ENCODE measurements around the gene BPIFB6.
A peak's percentile ranks its signal among the peaks of the same experiment; 100 is the strongest.
"Not testable (repeated sequence)": the region's sequence is repeated elsewhere in the genome, so short reads cannot be mapped to it uniquely, and the experiment has no call there.

Gene BPIFB6

DNA sequence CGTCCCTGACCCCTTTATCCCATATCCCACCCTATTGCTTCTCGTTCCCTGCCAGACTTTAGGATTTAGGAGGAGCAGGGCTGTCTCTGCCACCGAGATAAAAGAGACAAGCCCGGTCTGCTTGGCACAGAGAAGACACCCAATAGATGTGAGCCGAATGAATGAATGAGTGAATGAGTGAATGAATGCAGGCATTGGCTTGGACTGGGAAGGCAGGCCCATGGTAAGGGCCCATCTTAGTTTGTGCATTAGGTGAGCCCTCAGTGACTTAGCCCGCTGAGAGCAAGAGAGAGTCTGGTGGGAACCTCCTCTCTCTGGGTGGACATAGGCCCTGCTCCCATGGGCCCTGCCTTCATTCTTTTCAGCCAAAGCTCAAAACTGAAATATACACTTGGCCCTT, 879 bp upstream of the BPIFB6 start:
- no peak for DNase-seq (ENCODE audit: low spot score)

DNA sequence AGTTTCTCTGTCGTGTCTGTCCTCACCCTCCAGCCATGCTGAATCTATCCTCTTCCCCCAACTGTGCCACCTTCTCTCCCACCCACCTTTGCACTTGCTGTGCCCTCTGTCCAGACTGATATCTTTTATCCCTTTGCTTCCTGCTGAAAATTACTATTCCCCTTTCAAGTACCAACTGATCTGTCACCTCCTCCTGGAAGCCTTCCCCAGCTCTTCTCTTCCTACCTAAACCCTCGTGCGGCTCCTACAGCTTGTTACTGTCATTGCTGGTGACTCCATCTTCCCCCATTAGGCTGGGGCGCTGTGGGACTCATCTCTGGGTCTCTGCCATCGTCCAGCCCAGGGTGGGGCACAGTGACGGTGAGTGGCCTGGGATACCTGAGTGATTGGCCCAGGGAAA, 1.1 kb downstream of the BPIFB6 start:
- DNase-seq (ENCODE audit: low spot score), result no peak

DNA sequence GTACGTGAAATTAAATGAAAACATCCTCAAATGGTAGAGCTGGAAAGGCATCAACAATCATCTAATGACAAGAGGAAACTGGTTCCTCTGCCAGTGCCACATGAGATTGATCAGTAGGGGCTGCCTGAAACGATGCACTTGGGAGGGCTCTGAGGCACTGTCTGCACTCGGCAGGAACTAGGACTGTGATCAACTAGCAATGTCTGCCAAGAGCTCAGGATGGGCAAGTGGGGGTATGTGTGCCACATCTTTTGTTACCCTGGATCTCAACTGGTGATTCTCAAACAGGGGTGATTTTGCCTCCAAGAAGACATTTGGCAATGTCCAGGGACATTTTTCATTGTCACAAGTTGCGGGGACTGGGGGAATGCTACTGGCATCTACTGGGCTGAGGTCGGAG, 1.9 kb downstream of the BPIFB6 start:
- no peak for DNase-seq (ENCODE audit: low spot score)

DNA sequence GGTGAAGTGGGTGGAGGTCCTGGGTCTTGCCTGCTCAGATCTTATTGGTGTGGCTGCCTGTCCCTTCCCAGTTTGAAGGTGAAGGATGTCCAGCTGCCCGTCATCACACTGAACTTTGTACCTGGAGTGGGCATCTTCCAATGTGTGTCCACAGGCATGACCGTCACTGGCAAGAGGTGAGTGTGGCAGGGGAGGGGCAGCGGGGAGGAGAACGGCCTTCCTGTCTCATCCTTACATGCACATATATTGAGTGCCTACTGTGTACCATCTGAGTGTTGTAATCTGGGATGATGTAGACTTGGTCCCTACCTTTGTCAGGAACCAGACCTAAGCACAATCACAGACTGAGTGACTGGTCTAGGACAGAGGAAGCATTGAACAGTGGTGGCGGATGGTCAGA, 2.7 kb downstream of the BPIFB6 start:
- DNase-seq (ENCODE audit: low spot score), result no peak

DNA sequence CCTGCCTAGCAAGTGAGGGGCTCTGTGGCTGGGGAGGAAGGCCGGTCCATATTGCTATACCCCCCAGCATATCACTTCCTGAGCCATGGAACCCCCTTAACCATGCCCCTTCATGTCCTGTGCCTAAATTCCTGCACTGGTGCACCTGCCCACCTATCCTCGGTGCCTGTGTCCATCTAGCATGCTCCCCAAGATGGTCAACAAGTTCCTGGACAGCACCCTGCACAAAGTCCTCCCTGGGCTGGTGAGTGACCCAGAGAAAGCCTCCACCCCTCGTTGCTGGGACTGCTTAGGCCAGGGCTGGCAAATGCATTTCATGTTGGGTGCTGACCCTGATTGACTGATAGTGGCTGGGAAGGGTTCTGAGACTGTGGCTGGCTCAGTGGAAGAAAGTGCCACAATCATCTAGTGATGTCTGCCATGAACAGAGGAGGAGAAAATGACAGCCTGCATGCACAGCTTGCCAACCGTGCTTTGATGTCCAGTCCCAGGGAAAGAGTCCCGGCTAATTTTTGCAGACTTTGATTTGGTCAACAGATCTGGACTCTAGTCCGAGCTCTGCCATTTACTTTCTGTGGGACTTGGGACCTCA, 3.5 kb downstream of the BPIFB6 start:
- DNase-seq (ENCODE audit: low spot score), result no peak

DNA sequence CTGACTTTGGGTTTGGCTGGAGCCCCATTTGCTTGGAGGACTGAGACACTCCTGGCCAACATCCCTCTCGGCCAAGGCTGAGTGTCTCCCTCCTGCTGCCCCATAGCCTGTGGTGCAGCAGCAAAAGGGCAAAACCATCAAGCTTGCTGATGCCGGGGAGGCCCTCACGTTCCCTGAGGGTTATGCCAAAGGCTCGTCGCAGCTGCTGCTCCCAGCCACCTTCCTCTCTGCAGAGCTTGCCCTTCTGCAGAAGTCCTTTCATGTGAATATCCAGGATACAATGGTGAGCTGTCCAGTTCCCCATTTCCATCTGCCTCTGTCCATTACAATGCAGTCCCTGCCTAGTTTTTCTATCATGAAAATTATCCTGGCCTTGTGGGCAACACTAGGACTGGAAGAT, 6.0 kb downstream of the BPIFB6 start:
- DNase-seq (ENCODE audit: low spot score), result no peak

DNA sequence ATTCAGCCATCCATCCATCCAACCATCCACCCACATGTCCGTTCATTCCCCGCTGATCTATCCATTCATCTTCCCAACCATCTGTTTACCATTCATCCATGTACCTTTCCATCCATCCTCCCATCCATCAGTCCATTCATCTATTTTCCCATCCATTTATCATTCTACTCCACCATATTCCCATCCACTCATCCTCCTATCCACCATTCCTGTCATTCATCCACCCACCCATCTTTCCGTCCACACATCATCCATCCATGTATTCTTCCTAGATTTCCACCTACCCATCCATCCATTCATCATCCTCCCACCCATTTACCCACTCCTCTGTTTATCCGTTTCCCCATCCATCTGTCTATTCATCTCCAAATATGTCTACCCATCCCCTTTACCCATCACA, 6.8 kb downstream of the BPIFB6 start:
- DNase-seq (ENCODE audit: low spot score), result no peak

DNA sequence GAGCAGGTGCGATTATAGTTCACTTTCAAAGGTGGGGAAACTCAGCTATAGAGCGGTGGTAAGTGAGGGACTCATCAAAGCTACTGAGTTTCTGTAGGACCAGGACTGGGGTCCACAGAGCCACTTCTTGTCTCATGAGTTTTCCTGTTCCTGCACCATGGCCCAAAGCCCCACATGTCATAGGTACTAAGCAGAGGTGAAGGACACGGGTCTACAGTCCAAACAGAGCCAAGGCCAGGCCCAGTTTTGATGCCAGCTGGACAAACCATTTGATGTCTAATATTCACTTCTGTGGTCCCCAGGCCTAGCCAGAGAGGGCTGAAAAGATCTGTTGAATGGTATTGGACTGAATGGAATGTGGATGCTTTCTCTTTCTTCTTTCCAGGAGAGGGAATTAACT, 11.0 kb downstream of the BPIFB6 start:
- no peak for DNase-seq (ENCODE audit: low spot score)

DNA sequence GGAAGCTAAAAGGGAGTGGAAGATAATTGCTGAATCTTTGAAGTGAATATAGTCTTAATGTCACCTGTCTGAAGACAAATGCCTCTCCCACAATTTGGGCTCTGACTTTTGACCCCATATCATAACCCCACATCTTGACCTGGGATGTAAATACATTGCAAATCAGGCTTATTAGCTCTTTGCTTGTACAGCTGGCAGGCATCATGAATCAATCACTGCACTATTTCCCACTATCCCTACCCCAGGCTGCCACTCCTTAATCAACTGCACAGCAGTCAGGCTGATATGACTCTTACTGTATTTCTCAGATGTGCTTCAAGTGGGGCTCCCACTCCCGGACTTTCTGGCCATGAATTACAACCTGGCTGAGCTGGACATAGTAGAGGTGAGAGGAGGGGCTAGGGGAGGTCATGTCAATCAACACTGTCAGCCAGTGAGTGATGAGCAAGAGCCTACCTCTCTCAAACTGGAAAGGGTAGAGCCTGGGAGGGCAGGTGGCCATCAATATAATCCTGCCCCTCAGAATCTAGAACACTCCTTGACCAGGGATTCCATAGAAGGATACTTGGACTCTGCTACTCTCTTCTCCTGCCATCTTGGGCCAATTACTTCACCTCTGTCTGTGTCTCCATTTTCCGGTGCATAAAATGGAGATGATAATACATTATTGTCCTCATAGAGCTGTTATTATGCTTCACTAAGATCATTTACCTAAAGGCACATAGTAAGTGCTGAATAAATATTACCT, 11.7 kb downstream of the BPIFB6 start:
- no peak for DNase-seq (ENCODE audit: low spot score)

DNA sequence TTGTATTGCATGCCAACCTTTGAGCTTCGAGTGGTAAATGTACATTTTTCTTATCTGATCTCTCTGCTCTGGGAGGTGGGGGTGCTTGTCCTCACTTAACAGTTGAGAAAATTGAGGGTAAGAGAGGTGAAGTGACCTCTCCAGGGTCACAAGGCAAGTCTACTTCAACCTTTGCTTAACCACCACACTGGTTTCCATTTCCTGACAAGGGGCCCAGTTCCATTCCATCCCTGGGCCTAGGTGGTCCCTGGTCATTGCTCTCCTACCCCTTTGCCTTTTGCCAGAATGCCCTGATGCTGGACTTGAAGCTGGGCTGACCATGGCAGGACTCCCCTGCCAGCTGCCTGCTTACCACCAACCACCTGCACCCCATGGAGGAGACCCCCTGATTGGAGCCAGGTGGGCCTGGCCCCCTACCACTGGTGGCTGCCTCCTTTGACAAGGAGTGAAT, 12.3 kb downstream of the BPIFB6 start:
- no peak for DNase-seq (ENCODE audit: low spot score)

DNA sequence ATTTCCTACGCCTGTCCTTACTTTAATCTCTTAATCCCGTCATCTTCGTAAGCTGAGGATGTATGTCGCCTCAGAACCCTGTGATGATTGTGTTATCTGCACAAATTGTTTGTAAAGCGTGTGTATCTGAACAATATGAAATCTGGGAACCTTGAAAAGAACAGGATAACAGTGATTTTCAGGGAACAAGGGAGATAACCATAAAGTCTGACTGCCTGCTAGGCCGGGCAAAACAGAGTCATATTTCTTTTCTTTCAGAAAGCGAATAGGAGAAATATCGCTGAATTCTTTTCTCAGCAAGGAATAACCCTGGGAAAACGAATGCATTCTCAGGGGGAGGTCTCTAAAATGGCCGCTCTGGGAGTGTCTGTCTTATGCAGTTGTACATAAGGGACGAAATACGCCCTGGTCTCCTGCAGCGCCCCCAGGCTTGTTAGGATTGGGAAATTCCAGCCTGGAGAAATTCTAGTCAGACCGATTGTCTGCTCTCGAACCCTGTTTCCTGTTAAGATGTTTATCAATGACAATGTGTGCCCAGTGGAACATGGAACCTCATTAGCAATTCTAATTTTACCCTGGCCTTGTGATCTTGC, 13.8 kb downstream of the BPIFB6 start:
- not testable (repeated sequence) for DNase-seq (ENCODE audit: low spot score)

DNA sequence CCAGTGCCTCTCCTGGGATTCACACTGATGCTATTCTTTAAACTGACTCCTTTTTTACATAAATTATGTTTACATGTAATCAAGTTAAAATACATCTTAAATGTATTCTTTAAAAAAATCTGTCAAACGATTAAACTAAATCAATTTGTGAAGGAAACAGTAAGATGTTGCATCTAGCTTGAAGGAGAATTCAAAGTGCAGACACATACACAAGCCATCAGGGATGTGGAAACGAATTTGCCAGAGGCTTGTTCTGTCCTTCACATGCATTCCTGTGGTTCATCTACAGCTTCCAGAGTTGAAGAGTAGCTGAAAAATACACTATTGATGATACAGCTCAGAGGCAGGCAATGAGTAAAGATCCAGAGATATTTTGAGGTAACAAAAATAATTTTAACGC, 15.0 kb downstream of the BPIFB6 start:
- no peak for DNase-seq (ENCODE audit: low spot score)

DNA sequence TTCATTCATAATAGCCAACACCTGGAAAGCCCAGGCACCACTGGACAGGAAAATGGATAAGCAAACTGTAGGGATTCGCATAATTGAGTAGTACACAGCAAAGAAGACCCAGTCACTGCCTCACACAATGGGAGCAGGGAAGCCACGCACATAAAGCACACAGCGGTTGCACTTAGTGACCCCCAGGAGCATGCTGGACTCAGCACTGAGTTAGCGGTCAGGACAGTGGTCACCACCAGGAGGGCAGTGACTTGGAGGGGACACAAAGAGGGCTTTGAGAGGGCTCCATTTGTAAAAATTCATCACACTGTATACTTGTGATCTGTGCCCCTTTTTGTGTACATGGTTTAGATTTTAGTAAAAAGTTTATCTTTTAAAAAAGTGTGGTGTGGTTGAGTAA, 19.9 kb downstream of the BPIFB6 start:
- DNase-seq (ENCODE audit: low spot score), result no peak

DNA sequence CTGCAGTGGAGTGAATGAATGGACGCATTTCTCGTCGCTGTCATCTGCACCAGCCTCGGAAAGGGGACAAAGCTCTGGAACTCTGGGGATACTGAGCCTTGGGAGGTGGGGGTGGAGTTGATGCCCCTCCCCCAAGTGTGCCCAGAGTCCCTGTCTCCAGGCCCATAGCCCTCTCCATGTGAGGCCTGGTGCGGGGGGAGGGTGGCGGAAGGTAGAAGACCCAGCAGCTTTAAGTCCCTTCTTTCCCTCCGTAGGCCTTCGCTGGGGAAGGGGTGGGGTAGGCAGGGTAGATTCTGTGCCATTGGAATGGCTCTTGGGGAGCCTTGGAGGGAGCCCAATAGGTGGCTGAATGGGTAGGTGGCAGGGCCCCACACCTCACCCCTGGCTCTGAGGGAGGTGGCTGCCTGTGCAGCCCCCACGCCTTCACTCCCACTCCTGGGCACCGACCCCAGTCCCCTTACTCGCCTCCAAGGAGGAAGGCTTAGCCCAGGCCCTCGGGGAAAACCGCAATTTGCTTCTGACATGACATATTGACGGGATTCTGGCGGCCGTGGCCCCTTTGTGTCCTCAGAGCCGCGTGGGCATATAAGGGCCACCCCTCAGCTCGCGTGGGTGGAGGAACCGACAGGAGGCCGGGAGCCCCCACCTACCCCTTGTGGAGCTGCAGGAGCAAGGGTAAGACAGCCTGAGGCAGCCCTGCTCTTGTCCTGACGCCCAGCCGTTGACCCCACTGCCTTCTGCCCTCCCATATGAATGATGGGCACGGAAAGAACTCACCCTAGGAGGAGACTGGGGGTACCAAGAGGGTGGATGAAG, 22.1 kb downstream of the BPIFB6 start, which contains the start of gene BPIFB3:
Gene BPIFB3, plus strand, starts transcription at position 613 of the 816 bp plus-strand sequence. CDS start 1,533 bp downstream, outside the sequence.
- DNase-seq (ENCODE audit: low spot score), result no peak

DNA sequence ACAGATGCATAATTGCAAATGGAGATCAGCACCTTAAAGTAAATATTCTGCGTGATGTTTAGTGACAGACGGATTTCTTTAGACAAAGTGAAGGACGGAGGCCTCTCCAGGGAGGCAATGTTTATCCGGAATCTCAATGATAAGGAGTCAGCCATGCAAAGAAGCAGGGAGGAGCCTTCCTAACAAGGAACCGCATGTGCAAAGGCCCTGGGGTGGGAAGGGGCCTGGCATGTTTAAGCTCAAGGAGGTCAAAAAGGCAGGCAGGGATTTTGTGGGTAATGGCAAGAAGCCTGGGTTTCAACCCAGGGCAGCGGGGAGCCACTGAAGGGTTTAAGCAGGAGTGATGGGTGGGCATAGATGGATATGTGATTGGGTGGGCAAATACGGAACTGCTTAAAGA, 22.9 kb downstream of the BPIFB6 start:
- DNase-seq (ENCODE audit: low spot score), result no peak

DNA sequence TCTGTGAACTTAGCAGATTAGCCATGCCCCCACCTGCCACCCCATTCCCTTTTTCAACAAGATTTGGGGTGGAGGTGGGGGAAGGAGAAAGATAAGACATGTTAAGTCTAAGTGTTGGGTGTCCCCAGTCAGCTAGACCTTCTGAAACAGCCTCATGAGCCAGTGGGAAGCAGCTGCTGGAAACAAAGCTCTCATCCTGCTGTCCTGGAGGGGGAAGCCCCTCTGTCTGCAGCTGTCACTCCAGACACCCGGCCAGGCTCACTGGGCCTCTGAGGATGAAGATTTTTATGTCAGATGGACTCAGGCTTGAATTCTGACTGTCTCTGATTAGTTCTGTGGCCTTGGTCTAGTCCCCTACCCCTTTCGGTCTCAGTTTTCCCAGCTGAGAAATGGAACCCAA, 23.3 kb downstream of the BPIFB6 start:
- no peak for DNase-seq (ENCODE audit: low spot score)

DNA sequence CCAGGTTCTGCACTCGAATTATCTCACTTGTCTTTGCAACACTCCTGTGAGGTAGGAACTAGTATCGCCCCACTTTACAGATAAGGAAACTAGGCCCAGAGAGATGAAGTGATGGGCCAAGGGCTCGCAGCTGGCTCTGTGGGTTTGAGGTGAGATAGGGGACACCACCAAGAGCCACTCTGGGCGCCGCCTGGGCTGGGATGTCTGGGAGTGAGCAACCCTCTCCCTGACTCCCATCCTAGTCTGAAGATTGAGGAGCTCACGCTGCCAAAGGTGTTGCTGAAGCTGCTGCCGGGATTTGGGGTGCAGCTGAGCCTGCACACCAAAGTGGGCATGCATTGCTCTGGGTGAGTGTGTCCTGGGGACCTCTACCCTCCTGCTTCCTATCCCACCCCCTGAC, 27.7 kb downstream of the BPIFB6 start:
- no peak for DNase-seq (ENCODE audit: low spot score)

DNA sequence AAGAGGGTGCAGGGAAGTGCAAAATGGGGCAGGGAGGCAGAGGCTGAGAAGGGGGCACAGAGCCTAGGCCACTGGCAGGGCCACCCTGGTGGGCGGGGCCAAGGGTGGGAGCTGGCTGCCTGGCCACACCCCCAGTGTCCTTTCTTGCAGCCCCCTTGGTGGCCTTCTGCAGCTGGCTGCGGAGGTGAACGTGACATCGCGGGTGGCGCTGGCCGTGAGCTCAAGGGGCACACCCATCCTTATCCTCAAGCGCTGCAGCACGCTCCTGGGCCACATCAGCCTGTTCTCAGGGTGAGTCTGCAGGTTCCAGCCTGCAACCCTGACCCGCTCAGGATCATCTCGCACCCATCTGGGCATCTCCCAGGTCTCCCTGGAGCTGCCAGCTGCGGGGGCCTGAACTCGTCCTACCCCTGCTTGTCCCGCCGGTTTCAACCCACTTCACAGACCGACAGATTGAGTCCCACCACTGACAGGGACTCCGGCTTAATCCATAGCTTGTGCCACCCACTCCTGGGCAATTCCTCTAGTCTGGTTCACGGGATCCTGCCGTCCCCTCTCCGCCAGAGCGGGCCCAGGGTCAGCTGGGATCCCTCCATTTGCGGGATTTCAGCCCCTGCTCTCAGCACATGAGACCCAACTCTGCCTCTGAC, 28.4 kb downstream of the BPIFB6 start:
- DNase-seq (ENCODE audit: low spot score), result no peak

DNA sequence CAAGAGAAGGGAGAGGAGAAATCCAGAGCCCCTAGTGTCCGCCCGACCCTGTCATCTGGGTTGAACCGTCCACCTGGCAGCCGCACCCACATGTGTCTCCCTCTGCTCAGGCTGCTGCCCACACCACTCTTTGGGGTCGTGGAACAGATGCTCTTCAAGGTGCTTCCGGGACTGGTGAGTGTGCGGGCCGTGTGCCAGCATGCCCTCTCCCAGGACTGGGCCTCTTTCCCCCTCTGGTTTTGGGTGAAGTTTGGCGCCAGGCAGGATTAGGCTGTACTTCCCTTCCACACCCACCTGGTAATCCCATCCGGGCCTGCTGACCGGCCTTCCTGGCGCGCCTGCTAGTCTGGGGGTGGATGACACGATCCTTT, 30.2 kb downstream of the BPIFB6 start:
- peak; percentile 83 for DNase-seq (ENCODE audit: low spot score)

DNA sequence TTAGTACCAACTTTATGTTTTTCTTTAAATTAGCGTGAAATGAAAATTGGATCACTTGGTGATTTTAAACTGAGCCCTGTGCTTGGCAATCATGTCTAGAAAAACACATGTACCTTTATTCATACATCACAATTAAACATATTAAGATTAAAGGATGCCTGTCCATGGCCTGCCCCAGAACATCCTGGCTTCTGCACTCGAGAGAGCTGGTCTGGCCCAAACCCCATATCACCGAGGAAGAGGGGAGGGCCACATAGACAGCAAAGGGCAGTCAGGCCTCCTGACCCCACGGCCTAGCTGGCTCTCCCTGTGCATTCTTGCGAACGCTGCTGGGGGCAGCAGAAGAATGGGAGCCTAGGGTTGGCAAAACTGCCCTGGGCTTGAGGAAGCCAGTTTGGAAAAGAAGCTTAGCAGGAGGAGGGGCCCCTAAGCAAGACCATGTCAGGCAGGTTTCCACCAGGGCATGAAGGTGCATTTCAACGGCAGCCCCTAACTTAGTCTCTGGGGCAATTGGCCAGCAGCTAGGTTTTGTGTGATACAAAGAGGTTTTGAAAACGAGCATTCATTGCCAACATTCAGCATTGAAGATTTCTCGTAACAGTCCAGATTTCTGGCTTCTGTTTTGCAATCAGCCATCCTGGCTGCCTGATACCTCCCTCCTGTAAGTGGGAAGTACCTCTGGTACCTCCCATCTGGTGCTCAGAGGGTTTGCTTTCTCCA, 30.8 kb downstream of the BPIFB6 start:
- DNase-seq (ENCODE audit: low spot score), result no peak

DNA sequence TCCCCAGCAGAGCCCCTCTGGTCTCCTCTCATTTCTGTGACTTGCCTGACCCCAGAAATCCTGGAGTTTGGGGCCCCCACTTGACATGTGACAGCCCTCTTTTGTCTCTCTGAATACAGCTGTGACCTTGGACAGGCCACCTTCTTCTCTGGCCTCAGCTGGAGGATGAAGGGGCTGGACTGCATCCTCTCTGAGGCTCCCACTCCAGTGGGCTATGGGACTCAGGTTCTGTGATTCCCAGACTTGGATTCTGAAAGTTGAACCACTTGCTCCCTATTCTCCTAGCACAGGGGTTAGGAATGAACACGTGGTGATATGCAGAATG, 31.3 kb downstream of the BPIFB6 start:
- DNase-seq (ENCODE audit: low spot score), result no peak

DNA sequence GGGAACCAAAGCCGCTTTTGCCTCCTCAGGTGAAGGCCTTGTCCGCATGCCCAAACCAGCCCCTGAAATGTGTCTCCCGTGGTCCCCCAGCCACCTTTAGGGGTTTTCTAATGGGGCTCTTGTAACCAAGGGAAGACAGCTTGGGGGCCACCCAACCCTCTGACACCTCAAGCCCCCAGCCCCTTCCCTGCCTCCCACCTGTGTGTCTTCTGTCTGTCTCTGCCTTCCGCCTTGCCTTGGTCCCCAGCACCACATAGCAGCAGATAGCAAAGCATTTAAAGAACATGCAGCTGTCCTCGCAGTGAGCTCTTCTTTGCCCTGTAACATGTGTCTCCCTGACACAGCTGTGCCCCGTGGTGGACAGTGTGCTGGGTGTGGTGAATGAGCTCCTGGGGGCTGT, 31.8 kb downstream of the BPIFB6 start:
- no peak for DNase-seq (ENCODE audit: low spot score)

All from D341Med (cell line).